Activated CD4-positive, alpha-beta memory T cell treated with anti-CD3 and anti-CD28 coated beads for 36 hours (primary cell): ENCODE data around the gene MAP2K3. TPM values are rescaled to one million over a fixed set of nuclear protein-coding genes. Genes with fewer than 3 reads are reported as not detected.
"Not testable (repeated sequence)": the region's sequence is repeated elsewhere in the genome, so short reads cannot be mapped to it uniquely, and the experiment has no call there.

Source experiments
- CTCF ChIA-PET: fragments of 350-600 bp; sonication (Branson Sonifier 250); formaldehyde crosslinking; loops from one replicate; lab custom pipeline; 2021; ENCODE audit warnings: antibody characterized with exemption, inconsistent platforms; lab: Charles Lee
- POLR2A ChIA-PET: fragments of 350-600 bp; sonication (Branson Sonifier 250); formaldehyde crosslinking; loops from one replicate; lab custom pipeline; 2021; ENCODE audit warnings: antibody characterized with exemption; lab: Charles Lee
- DNase-seq: peaks from one replicate; pipeline ENCODE4 v3.0.0-alpha.2; 2020
- H3K27ac Mint-ChIP-seq: one replicate; pipeline ENCODE4 v1.8.0; 2021; ENCODE audit warnings: mixed read lengths
- H3K27me3 Mint-ChIP-seq: one replicate; pipeline ENCODE4 v1.8.0; 2021; ENCODE audit warnings: mixed read lengths
- H3K36me3 Mint-ChIP-seq: one replicate; pipeline ENCODE4 v1.8.0; 2021; ENCODE audit warnings: mixed read lengths
- H3K4me1 Mint-ChIP-seq: one replicate; pipeline ENCODE4 v1.8.0; 2021; ENCODE audit warnings: low read depth, mixed read lengths
- H3K4me3 Mint-ChIP-seq: one replicate; pipeline ENCODE4 v1.8.0; 2021; ENCODE audit warnings: mild to moderate bottlenecking, mixed read lengths
- H3K9me3 Mint-ChIP-seq: one replicate; pipeline ENCODE4 v1.8.0; 2021; ENCODE audit warnings: mixed read lengths
- intact Hi-C: fragments of 100-400 bp; cut with micrococcal nuclease; formaldehyde crosslinking; loops from one replicate; pipeline ENCODE4 v1.15.1; 2023
- total RNA-seq, 2 experiments: library from RNA; stranded (reverse); gene quantifications; one replicate each; pipeline ENCODE4 v1.2.3, GENCODE V29; 2021

MAP2K3 gene
- total RNA-seq, 2 experiments from 2014 or later: 132 to 134 TPM

- intact Hi-C loops, POLR2A ChIA-PET, H3K4me1 Mint-ChIP-seq, H3K27me3 Mint-ChIP-seq, H3K4me3 Mint-ChIP-seq, H3K27ac Mint-ChIP-seq, CTCF ChIA-PET, DNase-seq, H3K9me3 Mint-ChIP-seq: not testable (repeated sequence)
- H3K36me3 Mint-ChIP-seq: peaks cover 31% of the 10 kb centered on the region
These were observed 26.5 kb downstream of the MAP2K3 start for GRCh38 chr17:21310766-21311602.

- intact Hi-C loops: no loop called here
- peaks cover 19% of the 10 kb centered on the region for H3K36me3 Mint-ChIP-seq
- H3K9me3 Mint-ChIP-seq: peaks cover 5% of the 10 kb centered on the region
- no peak overlapping the region for H3K27ac Mint-ChIP-seq
- no peak overlapping the region for H3K4me3 Mint-ChIP-seq
- no peaks in the 10 kb centered on the region for H3K27me3 Mint-ChIP-seq
- DNase-seq: peak; percentile 8
- CTCF ChIA-PET: no interaction called here
- POLR2A ChIA-PET: no interaction called here
- peaks cover 3% of the 10 kb centered on the region for H3K4me1 Mint-ChIP-seq
These were observed 28.8 kb downstream of the MAP2K3 start for GRCh38 chr17:21313320-21313719.

- H3K9me3 Mint-ChIP-seq, CTCF ChIA-PET, DNase-seq, H3K27me3 Mint-ChIP-seq, H3K4me1 Mint-ChIP-seq, H3K27ac Mint-ChIP-seq, H3K4me3 Mint-ChIP-seq, intact Hi-C loops, POLR2A ChIA-PET: not testable (repeated sequence)
- peaks cover 16% of the 10 kb centered on the region for H3K36me3 Mint-ChIP-seq
These were observed 29.2 kb downstream of the MAP2K3 start for GRCh38 chr17:21313761-21314160.

- H3K27me3 Mint-ChIP-seq, H3K4me1 Mint-ChIP-seq, POLR2A ChIA-PET, H3K4me3 Mint-ChIP-seq, CTCF ChIA-PET, intact Hi-C loops, H3K9me3 Mint-ChIP-seq, H3K27ac Mint-ChIP-seq: not testable (repeated sequence)
- peak; percentile 6 for DNase-seq
- H3K36me3 Mint-ChIP-seq: peaks cover 11% of the 10 kb centered on the region
These were observed 29.8 kb downstream of the MAP2K3 start for GRCh38 chr17:21314261-21314664.

GRCh38 chr17:21314701-21315111 is 30.2 kb downstream of the MAP2K3 start:
- H3K27ac Mint-ChIP-seq, intact Hi-C loops, DNase-seq, CTCF ChIA-PET, H3K4me3 Mint-ChIP-seq, H3K9me3 Mint-ChIP-seq, POLR2A ChIA-PET, H3K27me3 Mint-ChIP-seq, H3K4me1 Mint-ChIP-seq: not testable (repeated sequence)
- H3K36me3 Mint-ChIP-seq: peaks cover 11% of the 10 kb centered on the region

- H3K27ac Mint-ChIP-seq, H3K27me3 Mint-ChIP-seq, POLR2A ChIA-PET, H3K36me3 Mint-ChIP-seq, CTCF ChIA-PET, intact Hi-C loops, H3K4me1 Mint-ChIP-seq, H3K9me3 Mint-ChIP-seq, H3K4me3 Mint-ChIP-seq: not testable (repeated sequence)
- DNase-seq: peak; percentile 10
These were observed 30.9 kb downstream of the MAP2K3 start for GRCh38 chr17:21315246-21316000.

- POLR2A ChIA-PET, H3K27me3 Mint-ChIP-seq, H3K4me3 Mint-ChIP-seq, H3K9me3 Mint-ChIP-seq, H3K4me1 Mint-ChIP-seq, CTCF ChIA-PET, H3K27ac Mint-ChIP-seq, H3K36me3 Mint-ChIP-seq, intact Hi-C loops: not testable (repeated sequence)
- DNase-seq: peak; percentile 14
These were observed 31.8 kb downstream of the MAP2K3 start for GRCh38 chr17:21316212-21316886.

- H3K9me3 Mint-ChIP-seq, CTCF ChIA-PET, H3K27me3 Mint-ChIP-seq, H3K27ac Mint-ChIP-seq, POLR2A ChIA-PET, H3K4me3 Mint-ChIP-seq, H3K36me3 Mint-ChIP-seq, intact Hi-C loops, H3K4me1 Mint-ChIP-seq: not testable (repeated sequence)
- DNase-seq: peak; percentile 8
These were observed 32.5 kb downstream of the MAP2K3 start for GRCh38 chr17:21316887-21317500.

- intact Hi-C loops, DNase-seq, POLR2A ChIA-PET, H3K4me1 Mint-ChIP-seq, H3K36me3 Mint-ChIP-seq, CTCF ChIA-PET, H3K4me3 Mint-ChIP-seq, H3K9me3 Mint-ChIP-seq, H3K27ac Mint-ChIP-seq, H3K27me3 Mint-ChIP-seq: not testable (repeated sequence)
These were observed 33.3 kb downstream of the MAP2K3 start for GRCh38 chr17:21317821-21318220.

GRCh38 chr17:21318439-21318838 is 33.9 kb downstream of the MAP2K3 start:
- H3K27ac Mint-ChIP-seq: no peak overlapping the region
- ChIA-PET CTCF (no interaction called here), POLR2A (no interaction called here)
- intact Hi-C loops: no loop called here
- peaks cover 2% of the 10 kb centered on the region for H3K9me3 Mint-ChIP-seq
- H3K36me3 Mint-ChIP-seq: no peaks in the 10 kb centered on the region
- H3K4me1 Mint-ChIP-seq: peaks cover 7% of the 10 kb centered on the region
- peaks cover 2% of the 10 kb centered on the region for H3K27me3 Mint-ChIP-seq
- no peak overlapping the region for H3K4me3 Mint-ChIP-seq
- DNase-seq: no peak

GRCh38 chr17:21318856-21319255 is 34.3 kb downstream of the MAP2K3 start:
- H3K9me3 Mint-ChIP-seq, H3K4me3 Mint-ChIP-seq, CTCF ChIA-PET, H3K4me1 Mint-ChIP-seq, intact Hi-C loops, H3K27me3 Mint-ChIP-seq, H3K27ac Mint-ChIP-seq, DNase-seq, POLR2A ChIA-PET, H3K36me3 Mint-ChIP-seq: not testable (repeated sequence)

- H3K27me3 Mint-ChIP-seq, DNase-seq, H3K4me1 Mint-ChIP-seq, H3K9me3 Mint-ChIP-seq, H3K36me3 Mint-ChIP-seq, H3K4me3 Mint-ChIP-seq, H3K27ac Mint-ChIP-seq, intact Hi-C loops, POLR2A ChIA-PET, CTCF ChIA-PET: not testable (repeated sequence)
These were observed 34.7 kb downstream of the MAP2K3 start for GRCh38 chr17:21319256-21319655.
